PC-9 (cell line): ENCODE measurements around the gene LRRC2. TPM values are rescaled to one million over a fixed set of nuclear protein-coding genes. Genes with fewer than 3 reads are reported as not detected.
"Not testable (repeated sequence)": the region's sequence is repeated elsewhere in the genome, so short reads cannot be mapped to it uniquely, and the experiment has no call there.

ENCODE experiments used
- BruUV-seq: library from RNA; stranded (reverse); fragments of 400-500 nt; replicated peaks from 2 replicates; lab custom pipeline; 2021; lab: Mats Ljungman, UMichigan
- CTCF ChIA-PET: fragments of 300-600 bp; sonication (Branson Sonifier 250); formaldehyde crosslinking; loops from one replicate; lab custom pipeline; 2022; ENCODE audit warnings: antibody characterized with exemption; lab: Charles Lee
- POLR2A ChIA-PET: fragments of 300-600 bp; sonication (Branson Sonifier 250); formaldehyde crosslinking; loops from one replicate; lab custom pipeline; 2022; ENCODE audit warnings: antibody characterized with exemption; ENCODE audit not compliant: unreplicated experiment; lab: Charles Lee
- DNase-seq, 2 experiments: peaks; one replicate each; pipeline versions ENCODE4 v3.0.0 to v3.0.0-alpha.2; 2015 to 2022; ENCODE audit warnings: mixed read lengths in 1 of 2
- H2AFZ ChIP-seq: fragments of 200-600 bp; sonication (generic); 2 replicates; pipeline ENCODE4 v1.8.1; 2017; ENCODE audit warnings: antibody characterized with exemption
- H3F3A ChIP-seq: fragments of 200-600 bp; sonication (generic); 2 replicates; pipeline ENCODE4 v1.8.1; 2017; ENCODE audit warnings: antibody characterized with exemption, mild to moderate bottlenecking, low read depth; ENCODE audit not compliant: insufficient read depth
- H3K27ac ChIP-seq: fragments of 200-600 bp; sonication (generic); 2 replicates; pipeline ENCODE4 v1.6.1; 2016; ENCODE audit warnings: mixed run types
- H3K27me3 ChIP-seq: fragments of 200-600 bp; sonication (generic); 2 replicates; pipeline ENCODE4 v1.6.1; 2016; ENCODE audit warnings: low read depth, mixed run types; ENCODE audit not compliant: insufficient read depth
- H3K36me3 ChIP-seq: fragments of 200-600 bp; sonication (generic); 2 replicates; pipeline ENCODE4 v1.6.1; 2016; ENCODE audit warnings: low read depth, mixed run types
- H3K4me1 ChIP-seq: fragments of 200-600 bp; sonication (generic); replicated peaks from 2 replicates; pipeline ENCODE4 v1.6.1; 2016; ENCODE audit warnings: mixed run types; ENCODE audit not compliant: insufficient read depth
- H3K4me2 ChIP-seq: fragments of 200-600 bp; sonication (generic); 2 replicates; pipeline ENCODE4 v1.6.1; 2017; ENCODE audit warnings: mixed run types
- H3K4me3 ChIP-seq: fragments of 200-600 bp; sonication (generic); 2 replicates; pipeline ENCODE4 v1.6.1; 2016; ENCODE audit warnings: mixed run types
- H3K79me2 ChIP-seq: fragments of 200-600 bp; sonication (generic); 2 replicates; pipeline ENCODE4 v1.6.1; 2017; ENCODE audit warnings: low read depth, mixed run types
- H3K9me2 ChIP-seq: fragments of 200-600 bp; sonication (generic); 2 replicates; pipeline ENCODE4 v1.8.1; 2017; ENCODE audit warnings: mild to moderate bottlenecking; ENCODE audit not compliant: insufficient read depth
- H3K9me3 ChIP-seq: fragments of 200-600 bp; sonication (generic); 2 replicates; pipeline ENCODE4 v1.8.1; 2016; ENCODE audit warnings: low read depth; ENCODE audit not compliant: insufficient read depth
- H4K20me1 ChIP-seq: fragments of 200-600 bp; sonication (generic); 2 replicates; pipeline ENCODE4 v1.8.1; 2017; ENCODE audit not compliant: insufficient read depth
- CTCF ChIP-seq: fragments of 200-600 bp; sonication (generic); conservative IDR thresholded peaks from 2 replicates; pipeline ENCODE4 v1.6.1; 2017; ENCODE audit warnings: mixed run types, antibody characterized with exemption, mild to moderate bottlenecking, moderate library complexity
- EZH2 ChIP-seq: fragments of 200-600 bp; sonication (generic); IDR thresholded peaks from 2 replicates; pipeline ENCODE4 v1.8.0; 2017; ENCODE audit warnings: antibody characterized with exemption, low read depth
- intact Hi-C: fragments of 100-400 bp; cut with micrococcal nuclease; formaldehyde crosslinking; loops from one replicate; pipeline ENCODE4 v1.10.0; 2022; ENCODE audit not compliant: unreplicated experiment
- total RNA-seq: library from RNA; stranded (reverse); gene quantifications from 2 replicates; pipeline ENCODE4 v1.2.3, GENCODE V29; 2021

LRRC2 gene
- total RNA-seq, 1 experiment from 2014 or later: 0.22 TPM

DNA sequence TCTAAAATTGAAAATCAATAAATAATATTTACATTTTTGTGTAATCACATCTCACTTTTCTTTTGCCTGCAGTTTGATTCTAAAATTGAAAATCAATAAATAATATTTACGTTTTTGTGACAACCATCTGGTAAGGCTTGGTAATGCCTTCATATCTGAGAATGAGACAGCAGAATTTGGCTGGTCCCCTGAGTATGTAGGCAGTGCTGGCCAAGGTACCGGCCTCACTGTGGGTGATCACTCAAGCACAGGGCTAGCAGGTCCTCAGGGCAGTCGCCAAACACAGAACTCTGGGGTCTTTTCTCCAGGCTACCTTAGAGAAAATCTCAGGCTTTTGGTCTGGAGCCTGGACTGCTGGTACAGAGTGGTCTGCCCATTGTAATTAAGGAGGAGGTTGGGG lies 42.1 kb downstream of the LRRC2 start:
- Histone ChIP-seq H4K20me1 (no peaks in the 10 kb centered on the region), H3K27me3 (no peaks in the 10 kb centered on the region), H3K27ac (no peak overlapping the region), H3K4me3 (no peak overlapping the region), H3K4me1 (no peaks in the 10 kb centered on the region), H3K9me2 (no peaks in the 10 kb centered on the region), H3K36me3 (no peaks in the 10 kb centered on the region), H3K4me2 (no peak overlapping the region), H3F3A (no peaks in the 10 kb centered on the region), H2AFZ (no peak overlapping the region), H3K79me2 (no peaks in the 10 kb centered on the region), H3K9me3 (no peaks in the 10 kb centered on the region)
- BruUV-seq: no TSS peak
- POLR2A ChIA-PET: interaction anchor here (0.7 kb wide), 1 partner anchor 445 kb away, joined by 8 read pairs; no protein-coding TSS in a partner anchor
- TF ChIP-seq EZH2 (no peak), CTCF (no peak)
- no peak for DNase-seq
- CTCF ChIA-PET: no interaction called here
- intact Hi-C loops: no loop called here

GRCh38 chr3:46523556-46523955 lies 42.5 kb downstream of the LRRC2 start:
- H3K27ac ChIP-seq: no peak overlapping the region
- no peak for DNase-seq
- no peaks in the 10 kb centered on the region for H4K20me1 ChIP-seq
- H3K27me3 ChIP-seq: no peaks in the 10 kb centered on the region
- no peaks in the 10 kb centered on the region for H3K36me3 ChIP-seq
- CTCF ChIA-PET: no interaction called here
- BruUV-seq: no TSS peak
- H3K9me3 ChIP-seq: no peaks in the 10 kb centered on the region
- no peaks in the 10 kb centered on the region for H3K79me2 ChIP-seq
- H3K9me2 ChIP-seq: no peaks in the 10 kb centered on the region
- no peaks in the 10 kb centered on the region for H3F3A ChIP-seq
- intact Hi-C loops: no loop called here
- H3K4me3 ChIP-seq: no peak overlapping the region
- no peak overlapping the region for H2AFZ ChIP-seq
- POLR2A ChIA-PET: interaction anchor here (0.7 kb wide), 1 partner anchor 445 kb away, joined by 8 read pairs; no protein-coding TSS in a partner anchor
- H3K4me2 ChIP-seq: no peak overlapping the region
- H3K4me1 ChIP-seq: no peaks in the 10 kb centered on the region
- TF ChIP-seq EZH2: no peak
- TF ChIP-seq CTCF: no peak

DNA sequence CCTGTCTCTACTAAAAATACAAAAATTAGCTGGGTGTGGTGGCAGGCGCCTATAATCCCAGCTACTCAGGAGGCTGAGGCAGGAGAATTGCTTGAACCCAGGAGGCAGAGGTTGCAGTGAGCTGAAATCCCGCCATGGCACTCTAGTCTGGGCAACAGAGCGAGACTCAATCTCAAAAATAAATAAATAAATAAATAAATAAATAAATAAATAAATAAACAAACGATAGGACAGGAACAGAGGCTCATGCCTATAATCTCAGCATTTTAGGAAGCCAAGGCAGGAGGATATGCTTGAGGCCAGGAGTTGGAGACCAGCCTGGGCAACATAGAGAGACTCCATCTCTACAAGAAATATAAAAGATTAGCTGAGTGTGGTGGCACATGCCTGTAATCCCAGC lies 43.9 kb downstream of the LRRC2 start:
- POLR2A ChIA-PET: interaction anchor here (0.6 kb wide), 1 partner anchor 644 kb away, joined by 7 read pairs; no protein-coding TSS in a partner anchor
- H3K36me3 ChIP-seq, H4K20me1 ChIP-seq, intact Hi-C loops, H3K9me2 ChIP-seq, DNase-seq, CTCF ChIA-PET, H3K9me3 ChIP-seq, H2AFZ ChIP-seq, H3K27ac ChIP-seq, H3K4me2 ChIP-seq, H3K4me3 ChIP-seq, H3K27me3 ChIP-seq, BruUV-seq, H3K79me2 ChIP-seq: not testable (repeated sequence)
- peaks cover 11% of the 10 kb centered on the region; the same call in 1 of the 2 replicates for H3K4me1 ChIP-seq
- H3F3A ChIP-seq: peaks cover 10% of the 10 kb centered on the region; the same call in 1 of the 2 replicates

DNA sequence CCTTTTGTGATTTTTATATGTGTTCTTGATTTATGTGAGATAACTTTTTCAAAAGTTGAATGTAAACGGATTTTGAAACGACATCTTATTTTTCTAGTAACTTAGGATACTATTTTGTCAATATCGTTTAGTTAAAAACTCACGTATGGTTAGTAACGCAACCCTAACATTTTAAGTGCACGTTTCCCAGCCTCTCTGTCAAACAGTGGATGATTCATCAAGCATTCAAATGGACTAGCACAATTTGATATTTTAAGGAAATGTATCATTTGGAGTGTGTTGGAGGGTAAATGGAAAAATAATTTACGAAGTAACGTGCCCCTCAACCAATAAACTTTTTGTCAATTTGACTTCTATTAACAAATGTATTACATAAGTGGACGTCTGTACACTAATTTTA lies 45.0 kb downstream of the LRRC2 start:
- no peaks in the 10 kb centered on the region for H3K9me3 ChIP-seq
- no peak overlapping the region for H3K4me2 ChIP-seq
- no peak for DNase-seq
- no TSS peak for BruUV-seq
- TF ChIP-seq CTCF (no peak), EZH2 (no peak)
- H3K27me3 ChIP-seq: no peaks in the 10 kb centered on the region
- H3K4me1 ChIP-seq: peaks cover 20% of the 10 kb centered on the region
- H3K27ac ChIP-seq: no peak overlapping the region
- peaks cover 19% of the 10 kb centered on the region for H3F3A ChIP-seq
- intact Hi-C loops: no loop called here
- H2AFZ ChIP-seq: no peak overlapping the region
- CTCF ChIA-PET: interaction anchor here (0.7 kb wide), 1 partner anchor 10 kb away, joined by 3 read pairs; no protein-coding TSS in a partner anchor
- H4K20me1 ChIP-seq: no peaks in the 10 kb centered on the region
- POLR2A ChIA-PET: no interaction called here
- no peaks in the 10 kb centered on the region for H3K36me3 ChIP-seq
- H3K4me3 ChIP-seq: no peak overlapping the region
- no peaks in the 10 kb centered on the region for H3K9me2 ChIP-seq
- H3K79me2 ChIP-seq: no peaks in the 10 kb centered on the region
